WTC11 (cell line): ENCODE measurements around the gene HRH1.

ENCODE experiments used
- CREB1 ChIP-seq: sonication (generic); formaldehyde crosslinking; IDR thresholded peaks from 2 replicates; pipeline ENCODE4 v1.8.0; 2023; ENCODE audit warnings: mild to moderate bottlenecking, missing genetic modification reagents
- E2F4 ChIP-seq: sonication (generic); formaldehyde crosslinking; IDR thresholded peaks from 2 replicates; pipeline ENCODE4 v1.8.1; 2022; ENCODE audit warnings: low read depth, mild to moderate bottlenecking, moderate library complexity, missing genetic modification reagents, borderline replicate concordance
- FOXP1 ChIP-seq: sonication (generic); formaldehyde crosslinking; IDR thresholded peaks from 2 replicates; pipeline ENCODE4 v1.8.0; 2022; ENCODE audit warnings: missing genetic modification reagents, mild to moderate bottlenecking, moderate library complexity, borderline replicate concordance
- JUN ChIP-seq: sonication (generic); formaldehyde crosslinking; IDR thresholded peaks from 2 replicates; pipeline ENCODE4 v1.8.0; 2023; ENCODE audit warnings: mild to moderate bottlenecking, missing genetic modification reagents
- NFYB ChIP-seq: sonication (generic); formaldehyde crosslinking; conservative IDR thresholded peaks from 2 replicates; pipeline ENCODE4 v1.8.0; 2022; ENCODE audit warnings: low read depth, missing genetic modification reagents
- NR1H2 ChIP-seq: sonication (generic); formaldehyde crosslinking; IDR thresholded peaks from 2 replicates; pipeline ENCODE4 v1.9.0; 2021; ENCODE audit warnings: mild to moderate bottlenecking, moderate library complexity, missing genetic modification reagents
- RELA ChIP-seq: sonication (generic); formaldehyde crosslinking; IDR thresholded peaks from 2 replicates; pipeline ENCODE4 v1.8.1; 2022; ENCODE audit warnings: missing genetic modification reagents, mild to moderate bottlenecking, borderline replicate concordance
- ZNF121 ChIP-seq: sonication (generic); formaldehyde crosslinking; IDR thresholded peaks from 2 replicates; pipeline ENCODE4 v1.8.0; 2023; ENCODE audit warnings: missing genetic modification reagents

- TF ChIP-seq JUN (CRISPR knock-in tag): no peak
- no peak for TF ChIP-seq ZNF121 (CRISPR knock-in tag)
- no peak for TF ChIP-seq NR1H2 (CRISPR knock-in tag)
- no peak for TF ChIP-seq RELA (CRISPR knock-in tag)
- TF ChIP-seq FOXP1 (CRISPR knock-in tag): no peak
- no peak for TF ChIP-seq CREB1 (CRISPR knock-in tag)
- no peak for TF ChIP-seq E2F4 (CRISPR knock-in tag)
- TF ChIP-seq NFYB (CRISPR knock-in tag): no peak
Measured at GRCh38 chr3:11269007-11269406, 114.7 kb downstream of the HRH1 start.
